HG03064 (cell line): Measurements from ENCODE around the gene APOB.

Experiments
- ATAC-seq: cut with Tn5 transposase; IDR thresholded peaks from one replicate; pipeline ENCODE4 v1.9.1; 2021; ENCODE audit warnings: low read depth; ENCODE audit not compliant: unreplicated experiment

Gene APOB

GRCh38 chr2:21052044-21052443 is 8.2 kb upstream of the APOB start:
- ATAC-seq: no peak

- ATAC-seq: no peak
Measured at GRCh38 chr2:21050164-21050563, 6.3 kb upstream of the APOB start.

- no peak for ATAC-seq
Measured at GRCh38 chr2:21047141-21048009, 3.5 kb upstream of the APOB start.

- no peak for ATAC-seq
Measured at GRCh38 chr2:21046506-21046905, 2.6 kb upstream of the APOB start.

GRCh38 chr2:21044694-21045371 is 960 bp upstream of the APOB start:
- no peak for ATAC-seq

GRCh38 chr2:21042958-21043743 is 722 bp downstream of the APOB start:
- peak; percentile 74 for ATAC-seq

GRCh38 chr2:21042708-21042957 is 1.2 kb downstream of the APOB start:
- ATAC-seq: no peak

GRCh38 chr2:21041943-21042707 is 1.7 kb downstream of the APOB start:
- ATAC-seq: no peak

GRCh38 chr2:21041462-21041861 is 2.4 kb downstream of the APOB start:
- ATAC-seq: no peak

- ATAC-seq: no peak
Measured at GRCh38 chr2:21040468-21041377, 3.1 kb downstream of the APOB start.

- ATAC-seq: no peak
Measured at GRCh38 chr2:21039979-21040467, 3.9 kb downstream of the APOB start.

- ATAC-seq: no peak
Measured at GRCh38 chr2:21039080-21039556, 4.8 kb downstream of the APOB start.

- ATAC-seq: no peak
Measured at GRCh38 chr2:21038403-21039073, 5.3 kb downstream of the APOB start.

- no peak for ATAC-seq
Measured at GRCh38 chr2:21037671-21038108, 6.2 kb downstream of the APOB start.

GRCh38 chr2:21036708-21037670 is 6.9 kb downstream of the APOB start:
- no peak for ATAC-seq

GRCh38 chr2:21035974-21036707 is 7.7 kb downstream of the APOB start:
- ATAC-seq: no peak
